Activated T-cell treated with anti-CD3 and anti-CD28 coated beads for 48 hours (primary cell): ENCODE measurements around the gene CREB5.

Experiments used
- DNase-seq: peaks from one replicate; pipeline ENCODE4 v3.0.0-alpha.2; 2020; ENCODE audit warnings: low read depth

Gene CREB5

DNA sequence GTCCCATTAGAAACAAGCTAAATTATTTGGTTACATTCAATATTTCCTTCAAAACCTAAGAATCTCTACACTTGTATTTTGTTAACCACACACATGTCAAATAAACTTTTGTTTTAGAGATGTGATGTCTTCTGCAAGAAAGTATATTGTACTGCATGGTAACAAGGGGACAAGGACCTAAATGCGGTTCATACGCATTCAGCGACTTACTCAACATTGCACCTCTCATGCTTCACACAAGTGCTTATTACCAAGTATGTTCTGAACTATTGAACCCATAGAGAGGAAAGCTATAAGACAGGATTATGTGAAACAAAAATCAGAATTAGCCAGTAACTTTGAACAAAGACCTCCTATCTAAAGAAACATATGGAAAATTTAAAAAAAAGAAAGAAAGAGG is 68.3 kb downstream of the CREB5 start:
- DNase-seq, result no peak

GRCh38 chr7:28481091-28481926 is 69.0 kb downstream of the CREB5 start:
- no peak for DNase-seq

DNA sequence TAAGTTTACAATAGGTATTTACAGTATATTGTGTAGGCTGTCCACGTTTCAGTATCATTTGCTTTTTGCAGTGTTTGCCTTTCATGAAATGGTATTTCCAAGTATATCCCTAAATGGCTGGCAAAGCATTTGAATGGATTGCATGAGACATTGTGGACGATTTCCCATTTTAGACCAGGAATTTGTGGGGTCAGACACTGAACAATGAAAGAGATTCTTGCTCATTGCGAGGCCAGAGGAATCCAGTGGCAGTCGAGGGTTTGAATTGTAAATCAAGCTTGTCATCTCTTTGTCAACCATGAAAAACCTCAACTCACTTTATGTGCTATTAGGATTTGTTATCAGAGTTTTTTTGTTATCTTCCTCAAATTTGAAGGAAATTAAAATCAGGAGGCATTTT is 70.8 kb downstream of the CREB5 start:
- DNase-seq, result no peak

GRCh38 chr7:28483908-28484605 is 71.7 kb downstream of the CREB5 start:
- DNase-seq, result no peak

GRCh38 chr7:28484606-28484935 is 72.3 kb downstream of the CREB5 start:
- no peak for DNase-seq

GRCh38 chr7:28487487-28487886 is 75.2 kb downstream of the CREB5 start:
- no peak for DNase-seq

GRCh38 chr7:28488061-28488791 is 75.9 kb downstream of the CREB5 start:
- no peak for DNase-seq

DNA sequence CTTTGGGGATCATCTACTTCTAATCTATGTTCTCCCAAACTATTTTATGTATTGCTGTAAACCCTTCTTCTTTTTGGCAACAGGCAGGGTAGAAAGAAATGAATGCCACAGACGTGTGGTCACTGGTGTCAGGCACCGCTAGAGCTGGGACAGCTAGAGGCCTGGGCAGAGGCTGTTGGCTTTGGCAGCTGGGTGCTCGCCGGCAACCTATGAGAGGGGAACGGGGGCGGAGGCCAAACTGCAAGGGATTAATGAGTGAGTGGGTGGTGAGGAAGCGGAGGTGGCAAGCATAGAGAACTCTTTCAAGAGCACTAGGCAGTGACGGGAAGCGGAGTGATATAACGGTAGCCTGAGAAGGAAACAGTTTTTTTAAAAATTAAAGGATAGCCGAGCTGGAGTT is 78.5 kb downstream of the CREB5 start:
- DNase-seq, result no peak

- DNase-seq, result no peak
Measured at GRCh38 chr7:28493477-28493876, 81.2 kb downstream of the CREB5 start.

DNA sequence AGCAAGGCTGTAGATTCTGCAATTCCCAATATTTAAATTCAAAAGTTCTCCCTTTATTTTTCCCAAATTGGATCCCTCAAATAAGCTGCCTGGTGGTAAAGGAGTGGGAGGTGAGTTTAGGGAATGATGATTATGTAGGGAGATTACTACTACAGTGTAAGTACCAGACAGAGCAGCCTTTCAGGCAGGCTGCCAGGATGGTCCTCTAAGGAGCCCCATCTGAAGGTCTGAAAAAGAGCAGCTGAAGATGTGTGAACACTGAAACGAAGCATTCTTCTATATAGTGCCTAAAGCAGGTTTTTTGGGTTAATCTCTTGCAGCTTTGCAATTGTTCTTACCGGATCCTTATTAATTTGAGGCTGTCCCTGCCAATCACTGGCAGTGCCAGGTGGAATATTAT is 84.7 kb downstream of the CREB5 start:
- no peak for DNase-seq

- DNase-seq, result no peak
Measured at GRCh38 chr7:28498636-28499035, 86.3 kb downstream of the CREB5 start.

DNA sequence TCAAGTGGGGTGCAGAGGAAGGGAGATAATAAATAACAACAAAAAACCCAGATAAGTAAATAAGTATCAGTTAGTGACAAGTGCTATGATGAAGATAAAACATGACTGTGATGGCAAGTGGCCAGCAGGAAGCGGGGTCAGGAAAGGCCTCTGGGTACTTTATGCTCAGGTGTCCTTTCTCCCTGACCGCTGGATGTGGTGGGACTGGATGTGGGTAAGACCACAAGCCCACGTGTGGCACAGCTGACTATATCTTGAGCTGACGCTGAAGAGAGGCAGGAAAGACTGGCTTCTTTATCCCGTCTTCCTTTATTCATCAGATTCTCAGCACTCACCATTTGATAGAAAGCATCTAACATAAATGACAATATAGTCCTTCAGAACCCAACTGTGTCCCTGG is 87.8 kb downstream of the CREB5 start:
- no peak for DNase-seq

GRCh38 chr7:28502408-28502807 is 90.1 kb downstream of the CREB5 start:
- no peak for DNase-seq

DNA sequence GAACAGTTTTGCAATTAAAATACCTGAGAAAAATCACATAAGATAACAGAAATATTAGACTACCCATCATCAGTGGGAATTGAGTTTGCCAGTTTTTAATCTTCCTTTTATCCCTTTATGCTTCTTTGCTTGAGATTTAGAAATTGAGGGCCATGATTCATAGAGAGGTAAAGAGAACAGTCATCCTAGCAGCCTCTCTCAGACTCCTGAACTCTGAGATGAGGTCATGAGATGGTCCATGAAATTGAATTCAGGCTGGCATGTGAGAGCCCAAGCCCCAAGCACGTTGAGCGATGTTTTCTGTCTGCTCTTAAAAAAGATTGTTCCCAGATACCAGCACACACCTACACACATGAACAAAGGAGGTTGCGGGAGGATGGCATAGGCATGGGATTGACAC is 91.1 kb downstream of the CREB5 start:
- no peak for DNase-seq

DNA sequence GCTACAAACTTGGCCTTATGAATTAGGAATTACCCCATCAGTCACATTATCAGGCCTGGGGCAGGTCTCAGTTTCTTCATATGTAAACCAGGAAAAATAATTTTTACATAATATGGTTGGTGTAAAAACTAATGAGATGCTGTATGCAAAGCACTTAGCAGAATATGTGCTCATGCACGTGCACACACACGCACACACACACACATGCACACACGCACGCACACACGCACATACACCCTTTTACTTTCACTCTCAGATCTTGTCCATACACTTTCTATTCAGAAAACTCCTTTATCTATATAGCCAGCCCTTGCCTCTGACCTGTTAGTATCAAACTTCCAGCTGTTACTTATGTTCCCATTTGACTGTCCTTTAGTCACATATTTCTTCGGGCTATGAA is 92.7 kb downstream of the CREB5 start:
- DNase-seq, result no peak

DNA sequence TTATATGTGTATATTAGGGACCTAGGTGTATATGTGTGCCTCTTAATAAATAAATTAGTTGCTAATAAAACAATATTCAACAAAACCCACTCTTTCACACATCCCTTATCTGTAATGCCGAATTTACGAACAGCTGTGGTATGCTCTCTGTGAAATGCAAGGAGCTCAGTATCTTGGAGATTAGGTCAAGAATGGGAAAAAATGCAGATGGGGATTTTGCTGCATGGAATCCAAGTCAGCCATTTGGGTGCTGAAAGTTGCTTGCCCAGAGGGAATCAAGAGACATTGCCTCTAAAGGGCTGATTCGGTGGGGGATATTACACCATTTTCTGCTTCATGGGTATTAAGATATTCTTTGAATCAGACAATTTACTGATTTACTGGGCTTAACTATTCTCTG is 93.5 kb downstream of the CREB5 start:
- no peak for DNase-seq

DNA sequence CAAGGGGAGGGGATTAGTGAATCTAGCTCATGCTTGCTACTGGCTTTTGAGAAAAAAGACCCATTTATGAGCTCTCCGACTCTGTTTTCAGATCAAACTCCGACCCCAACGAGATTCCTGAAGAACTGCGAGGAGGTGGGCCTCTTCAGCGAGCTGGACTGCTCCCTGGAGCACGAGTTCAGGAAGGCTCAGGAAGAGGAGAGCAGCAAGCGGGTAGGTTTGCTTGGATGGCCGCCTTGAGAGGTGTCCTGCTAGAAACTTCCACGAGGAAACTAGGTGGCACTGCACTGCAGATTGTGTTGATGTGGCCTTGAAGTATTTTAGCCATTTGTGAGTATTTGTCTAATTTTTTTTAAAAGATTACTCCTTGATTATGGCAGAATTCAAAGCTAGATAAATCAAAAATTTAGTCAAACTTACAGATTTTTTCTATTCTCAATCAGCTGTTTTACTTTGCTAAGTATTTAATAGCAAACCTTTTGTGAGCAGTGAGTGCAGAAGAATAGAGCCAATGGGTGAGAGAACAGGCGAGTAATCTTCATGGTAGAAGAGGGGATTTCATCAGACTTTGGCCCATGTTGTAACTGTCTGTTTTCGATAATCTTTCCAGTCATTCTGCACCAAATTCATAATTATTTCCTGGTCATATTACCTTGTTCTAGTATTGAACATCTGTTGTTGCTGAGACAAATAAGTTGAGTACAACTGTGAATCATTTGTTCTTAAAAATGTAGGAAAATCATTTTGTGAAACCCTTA is 95.4 kb downstream of the CREB5 start:
- DNase-seq, result no peak

- DNase-seq, result no peak
Measured at GRCh38 chr7:28509251-28510025, 97.1 kb downstream of the CREB5 start.

DNA sequence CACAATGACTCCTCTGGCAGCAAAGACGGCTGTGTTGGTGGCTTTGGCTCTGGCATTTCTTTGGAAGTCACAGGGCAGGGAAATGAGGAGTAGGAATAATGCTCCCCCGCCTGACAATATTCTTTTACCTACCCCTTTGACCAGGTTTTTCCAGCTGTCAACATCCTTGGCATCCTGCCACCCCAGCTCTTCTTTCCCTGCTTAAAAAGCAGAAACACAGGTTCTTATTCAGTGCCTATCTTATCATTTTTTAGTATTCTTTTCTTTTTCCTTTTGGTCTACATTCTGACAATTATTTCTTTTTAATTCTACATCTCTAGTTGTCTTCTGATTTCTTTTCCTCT is 97.7 kb downstream of the CREB5 start:
- DNase-seq, result no peak

DNA sequence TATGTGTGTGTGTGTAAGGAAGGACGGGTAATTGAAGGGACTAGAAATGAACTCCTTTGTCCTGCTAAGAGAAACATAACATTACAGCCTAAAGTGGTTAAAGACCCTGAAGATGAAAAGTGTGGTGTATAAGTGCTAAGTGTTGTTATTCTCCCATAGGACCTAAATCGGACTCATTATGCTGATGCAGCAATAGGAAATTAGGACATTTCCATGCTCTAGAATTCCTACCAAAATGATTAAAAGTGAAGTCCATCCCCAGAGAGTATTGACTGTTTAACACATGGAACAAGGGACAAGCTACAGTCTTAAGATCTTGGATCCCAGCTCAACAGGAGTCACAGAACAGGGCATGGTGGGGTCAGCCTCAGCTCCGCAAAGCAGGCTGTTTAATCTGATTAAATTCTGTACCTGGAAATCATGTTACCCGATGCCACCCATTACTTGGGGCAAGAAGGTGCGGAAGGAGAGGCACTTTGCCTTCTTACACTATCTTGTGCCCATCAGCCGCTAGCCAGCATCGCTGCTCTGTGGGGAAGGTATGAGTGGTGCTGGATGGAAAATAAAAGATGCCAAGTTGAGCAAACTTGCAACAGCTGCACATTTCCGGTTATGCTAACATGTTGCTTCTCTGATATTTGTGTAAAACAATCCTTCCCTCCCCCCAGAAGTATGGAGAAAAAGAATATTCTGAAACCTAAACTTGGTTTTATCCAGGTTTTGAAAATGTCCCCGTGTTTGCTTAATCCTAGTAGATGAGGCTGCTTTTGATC is 100.5 kb downstream of the CREB5 start:
- DNase-seq, result no peak
